ENCODE data around the gene ATP10B.
"Not testable (repeated sequence)": the region's sequence is repeated elsewhere in the genome, so short reads cannot be mapped to it uniquely, and the experiment has no call there.

ATP10B gene, protein sequence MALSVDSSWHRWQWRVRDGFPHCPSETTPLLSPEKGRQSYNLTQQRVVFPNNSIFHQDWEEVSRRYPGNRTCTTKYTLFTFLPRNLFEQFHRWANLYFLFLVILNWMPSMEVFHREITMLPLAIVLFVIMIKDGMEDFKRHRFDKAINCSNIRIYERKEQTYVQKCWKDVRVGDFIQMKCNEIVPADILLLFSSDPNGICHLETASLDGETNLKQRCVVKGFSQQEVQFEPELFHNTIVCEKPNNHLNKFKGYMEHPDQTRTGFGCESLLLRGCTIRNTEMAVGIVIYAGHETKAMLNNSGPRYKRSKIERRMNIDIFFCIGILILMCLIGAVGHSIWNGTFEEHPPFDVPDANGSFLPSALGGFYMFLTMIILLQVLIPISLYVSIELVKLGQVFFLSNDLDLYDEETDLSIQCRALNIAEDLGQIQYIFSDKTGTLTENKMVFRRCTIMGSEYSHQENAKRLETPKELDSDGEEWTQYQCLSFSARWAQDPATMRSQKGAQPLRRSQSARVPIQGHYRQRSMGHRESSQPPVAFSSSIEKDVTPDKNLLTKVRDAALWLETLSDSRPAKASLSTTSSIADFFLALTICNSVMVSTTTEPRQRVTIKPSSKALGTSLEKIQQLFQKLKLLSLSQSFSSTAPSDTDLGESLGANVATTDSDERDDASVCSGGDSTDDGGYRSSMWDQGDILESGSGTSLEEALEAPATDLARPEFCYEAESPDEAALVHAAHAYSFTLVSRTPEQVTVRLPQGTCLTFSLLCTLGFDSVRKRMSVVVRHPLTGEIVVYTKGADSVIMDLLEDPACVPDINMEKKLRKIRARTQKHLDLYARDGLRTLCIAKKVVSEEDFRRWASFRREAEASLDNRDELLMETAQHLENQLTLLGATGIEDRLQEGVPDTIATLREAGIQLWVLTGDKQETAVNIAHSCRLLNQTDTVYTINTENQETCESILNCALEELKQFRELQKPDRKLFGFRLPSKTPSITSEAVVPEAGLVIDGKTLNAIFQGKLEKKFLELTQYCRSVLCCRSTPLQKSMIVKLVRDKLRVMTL (N-terminal part only)

DNA sequence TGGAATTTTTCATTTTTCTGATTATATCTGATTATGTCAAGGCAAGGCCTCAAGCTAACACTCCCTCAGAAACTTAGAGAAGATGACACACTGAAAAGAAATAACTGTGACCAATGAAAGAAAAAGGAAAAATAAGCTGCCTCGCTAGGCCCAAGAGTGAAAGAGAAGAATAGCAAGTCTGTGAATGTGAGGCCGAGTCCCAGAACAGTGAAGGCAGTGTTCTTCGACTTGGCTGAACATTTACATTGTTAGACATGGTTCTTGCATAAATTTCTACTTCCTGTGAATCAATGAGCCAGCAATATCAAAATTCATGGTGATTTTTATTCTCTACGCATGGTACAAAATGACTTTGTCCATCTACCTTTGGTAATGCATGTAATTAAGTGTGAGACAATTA is at the start of gene ATP10B:
TSS of gene ATP10B (minus strand) at position 163 of the 400 bp plus-strand sequence. CDS start 164,137 bp downstream, outside the sequence.
- DNase-seq (ENCODE audit: low spot score): no peak

DNA sequence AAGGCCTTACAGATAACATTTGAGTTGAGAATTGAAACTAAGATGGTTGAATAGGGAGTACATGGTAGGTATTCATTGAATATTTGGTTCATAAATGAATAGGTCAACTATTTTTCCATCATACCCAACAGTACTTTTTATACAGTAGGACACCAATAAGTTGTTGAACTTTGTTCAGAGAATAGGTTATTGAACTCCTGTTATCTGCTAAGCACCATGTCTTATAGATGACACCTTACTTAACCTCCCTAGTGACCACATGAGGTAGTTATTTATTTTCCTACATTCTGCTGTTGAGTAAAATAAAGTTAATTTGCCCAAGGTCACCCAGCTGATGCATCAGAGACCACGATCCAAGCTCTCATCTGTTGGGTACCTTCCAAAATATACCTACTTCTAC is 49.6 kb upstream of the ATP10B start:
- no peak for DNase-seq (ENCODE audit: low spot score)

DNA sequence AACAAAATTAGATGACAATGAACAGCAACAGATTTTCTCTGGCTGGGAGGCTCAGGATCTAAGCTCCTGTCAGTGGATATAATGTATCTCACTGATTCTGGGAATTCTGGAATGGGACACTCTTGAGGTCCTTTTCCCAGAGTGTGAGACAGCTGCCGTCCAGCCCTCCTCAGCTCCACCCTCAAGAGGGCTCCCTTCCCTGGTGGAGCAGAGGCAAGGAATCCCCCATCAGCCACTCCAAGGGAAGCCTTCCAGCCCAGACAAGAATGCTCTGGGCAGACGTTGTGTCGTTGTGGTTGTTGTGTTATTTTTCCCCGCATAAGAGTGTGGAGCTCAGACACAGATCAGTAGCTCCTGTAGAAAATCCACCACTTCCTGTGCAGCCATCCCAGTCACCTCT is 47.7 kb upstream of the ATP10B start:
- DNase-seq (ENCODE audit: low spot score): no peak

DNA sequence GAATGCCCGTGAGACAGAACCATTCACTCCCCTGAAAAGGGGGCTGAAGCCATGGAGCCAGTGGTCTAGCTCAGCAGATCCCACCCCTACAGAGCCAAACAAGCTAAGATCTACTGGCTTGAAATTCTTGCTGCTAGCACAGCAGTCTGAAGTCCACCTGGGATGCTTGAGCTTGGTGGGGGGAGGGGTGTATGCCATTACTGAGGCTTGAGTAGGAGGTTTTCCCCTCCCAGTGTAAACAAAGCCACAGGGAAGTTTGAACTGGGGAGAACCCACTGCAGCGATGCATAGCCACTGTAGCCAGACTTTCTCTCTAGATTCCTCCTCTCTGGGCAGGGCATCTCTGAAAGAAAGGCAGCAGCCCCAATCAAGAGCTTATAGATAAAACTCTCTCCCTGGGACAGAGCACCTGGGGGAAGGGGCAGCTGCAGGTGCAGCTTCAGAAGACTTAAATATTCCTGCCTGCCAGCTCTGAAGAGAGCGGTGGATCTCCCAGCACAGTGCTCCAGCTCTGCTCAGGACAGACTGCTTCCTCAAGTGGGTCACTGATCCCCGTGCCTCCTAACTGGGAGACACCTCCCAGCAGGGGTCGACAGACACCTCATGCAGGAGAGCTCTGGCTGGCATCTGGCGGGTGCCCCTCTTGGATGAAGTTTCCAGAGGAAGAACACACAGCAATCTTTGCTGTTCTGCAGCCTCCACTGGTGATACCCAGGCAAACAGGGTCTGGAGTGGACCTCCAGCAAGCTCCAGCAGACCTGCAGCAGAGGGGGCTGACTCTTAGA is 41.4 kb upstream of the ATP10B start:
- DNase-seq (ENCODE audit: low spot score): not testable (repeated sequence)

GRCh38 chr5:160887780-160888179 is 35.8 kb upstream of the ATP10B start:
- no peak for DNase-seq (ENCODE audit: low spot score)

GRCh38 chr5:160873560-160874200 is 21.7 kb upstream of the ATP10B start:
- DNase-seq (ENCODE audit: low spot score): not testable (repeated sequence)

DNA sequence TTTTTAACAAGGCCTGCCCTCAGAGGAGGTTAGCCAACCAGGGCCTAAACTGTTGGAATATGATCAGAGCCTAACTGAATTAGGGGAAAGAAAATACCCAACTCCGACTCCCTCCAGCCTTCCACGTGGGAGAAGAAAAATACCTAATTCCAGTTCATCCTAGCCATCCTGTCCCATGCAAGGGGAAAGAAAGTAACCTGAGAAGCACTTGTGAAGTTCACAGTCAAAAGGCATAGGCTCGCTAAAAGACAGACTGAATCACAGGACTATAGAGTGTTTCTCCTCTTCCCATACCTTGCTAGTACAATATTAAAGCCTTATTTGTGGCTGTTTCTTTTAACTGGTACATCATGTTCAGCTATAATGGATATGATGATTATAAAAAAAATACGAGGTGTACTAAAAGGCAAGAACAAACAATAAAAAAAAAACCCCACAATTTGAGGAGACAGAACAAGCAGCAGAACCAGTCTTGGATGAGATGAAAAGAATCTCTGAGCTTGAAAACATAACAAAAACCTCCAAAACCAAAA is 18.0 kb upstream of the ATP10B start:
- no peak for DNase-seq (ENCODE audit: low spot score)

- DNase-seq (ENCODE audit: low spot score): no peak
Measured at GRCh38 chr5:160867976-160868375, 16.0 kb upstream of the ATP10B start.

DNA sequence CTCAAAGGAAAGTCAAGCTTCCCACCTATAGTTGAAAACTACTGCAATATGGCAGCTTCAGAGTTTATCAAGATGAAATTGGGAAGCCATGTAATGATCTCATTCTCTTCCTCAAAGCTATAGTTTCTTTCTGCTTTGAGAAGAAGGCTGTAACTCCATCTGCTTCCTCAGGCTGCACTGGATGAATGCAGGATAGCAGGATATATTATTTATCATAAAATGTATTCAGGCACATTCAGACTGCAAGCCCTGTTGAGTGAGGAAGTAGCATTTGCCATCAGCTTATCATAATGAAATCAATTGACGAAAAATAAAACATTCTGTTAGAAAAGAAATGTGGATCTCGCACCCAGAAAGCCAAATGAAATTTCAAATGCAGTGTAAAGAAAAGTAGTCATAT is 560 bp downstream of the ATP10B start:
- no peak for DNase-seq (ENCODE audit: low spot score)

- DNase-seq (ENCODE audit: low spot score): no peak
Measured at GRCh38 chr5:160850421-160850820, 1.6 kb downstream of the ATP10B start.

DNA sequence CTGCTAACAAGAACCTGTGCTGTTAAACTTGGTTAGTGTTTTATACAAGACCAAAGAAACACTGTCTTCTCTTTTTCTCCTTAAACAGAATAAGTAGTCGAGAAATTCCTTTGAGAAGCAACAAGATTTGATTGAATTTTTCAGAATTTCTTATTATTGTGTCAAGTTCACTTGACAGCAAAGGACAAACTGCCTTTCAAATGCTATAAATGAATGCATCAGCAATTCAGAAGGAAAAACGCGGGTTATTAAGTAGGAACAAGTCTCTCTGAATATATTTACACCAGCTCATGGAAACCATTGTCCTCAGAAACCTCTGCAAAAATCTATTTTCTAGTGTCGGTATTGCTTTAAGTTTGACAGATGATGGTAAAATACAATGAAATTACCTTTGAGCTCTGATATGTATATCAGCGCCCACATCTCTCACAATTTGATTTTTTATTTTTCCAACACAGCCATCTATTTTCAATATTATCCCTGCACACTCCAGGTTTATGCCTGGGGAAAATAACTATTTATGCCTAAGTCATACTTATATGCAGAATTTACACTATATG is 4.4 kb downstream of the ATP10B start:
- no peak for DNase-seq (ENCODE audit: low spot score)

DNA sequence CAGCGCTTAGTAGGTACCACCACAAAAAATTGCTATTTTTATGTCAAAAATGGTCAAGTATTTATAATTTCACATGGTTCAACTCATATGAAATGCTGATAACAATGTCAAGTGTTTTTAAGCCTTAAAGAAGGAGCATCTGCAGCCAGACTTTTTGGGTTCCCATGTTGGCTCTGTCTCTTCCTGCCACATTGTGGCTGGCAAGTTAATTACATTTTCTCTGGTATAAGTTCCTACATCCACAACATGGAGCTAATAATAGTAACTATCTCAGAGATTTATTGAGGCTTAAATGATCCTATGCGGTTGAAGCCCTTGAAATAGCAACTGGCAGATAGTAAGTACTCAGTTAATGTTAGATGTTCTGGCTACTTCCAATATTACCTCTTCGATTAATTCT is 5.4 kb downstream of the ATP10B start:
- no peak for DNase-seq (ENCODE audit: low spot score)

GRCh38 chr5:160844177-160844576 is 7.8 kb downstream of the ATP10B start:
- DNase-seq (ENCODE audit: low spot score): no peak

DNA sequence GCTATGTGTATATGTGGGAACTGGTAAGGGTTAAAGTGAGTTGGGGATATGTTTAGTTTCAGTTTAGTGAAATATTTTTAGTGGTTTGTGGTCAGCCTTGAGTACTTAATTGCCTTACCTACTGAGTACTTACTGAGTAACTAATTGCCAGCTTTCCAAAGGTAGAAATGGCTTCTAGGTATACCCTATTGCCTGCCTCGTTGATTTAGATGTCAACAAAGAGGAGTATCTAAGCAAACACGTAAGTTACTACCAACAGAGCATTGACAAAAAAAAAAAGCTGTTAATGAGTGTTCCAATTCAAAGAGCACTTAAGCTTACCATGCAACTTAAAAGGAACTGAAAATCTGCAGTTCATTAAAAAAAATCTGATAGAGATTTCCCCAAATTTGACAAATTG is 8.8 kb downstream of the ATP10B start:
- no peak for DNase-seq (ENCODE audit: low spot score)

DNA sequence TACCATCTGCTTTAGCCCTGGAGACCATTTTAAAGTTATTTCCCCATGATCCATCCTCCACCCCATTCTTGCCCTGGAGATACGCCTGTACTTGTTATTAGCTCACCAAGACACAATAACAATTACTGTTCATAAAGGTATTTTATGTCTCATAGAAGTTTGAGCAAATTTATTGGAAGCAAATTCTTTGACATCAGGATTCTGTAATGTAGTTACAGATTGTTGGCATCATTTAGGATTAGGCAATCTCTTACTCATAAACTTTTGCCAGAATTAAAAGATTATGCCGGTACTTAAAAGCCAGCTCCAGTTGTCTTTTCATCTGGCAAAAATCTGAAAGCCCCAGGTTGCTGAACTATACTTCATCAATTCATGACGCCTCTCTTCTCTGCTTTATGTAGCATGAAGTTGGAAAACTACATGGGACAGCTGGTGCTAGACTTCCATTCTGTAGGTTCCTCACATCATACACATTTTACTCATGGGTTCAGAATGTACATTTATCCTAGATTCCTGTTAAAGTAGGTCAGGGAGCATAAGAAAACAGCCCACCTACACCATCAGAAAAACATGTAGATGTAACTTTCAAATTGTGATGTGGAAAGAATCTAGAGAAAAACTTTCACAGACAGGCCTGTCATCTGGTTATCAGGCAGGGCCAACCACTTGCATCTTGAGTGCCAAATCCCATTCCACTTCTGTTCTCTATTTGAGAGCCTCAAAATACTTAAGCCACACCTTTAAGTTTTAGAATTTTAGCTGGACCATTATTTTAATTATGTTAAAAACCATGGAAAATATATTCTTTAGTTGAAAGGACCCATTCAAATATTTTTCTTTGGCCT is 14.0 kb downstream of the ATP10B start:
- no peak for DNase-seq (ENCODE audit: low spot score)

GRCh38 chr5:160837211-160837610 is 14.8 kb downstream of the ATP10B start:
- no peak for DNase-seq (ENCODE audit: low spot score)

- no peak for DNase-seq (ENCODE audit: low spot score)
Measured at GRCh38 chr5:160835818-160836528, 16.0 kb downstream of the ATP10B start.

DNA sequence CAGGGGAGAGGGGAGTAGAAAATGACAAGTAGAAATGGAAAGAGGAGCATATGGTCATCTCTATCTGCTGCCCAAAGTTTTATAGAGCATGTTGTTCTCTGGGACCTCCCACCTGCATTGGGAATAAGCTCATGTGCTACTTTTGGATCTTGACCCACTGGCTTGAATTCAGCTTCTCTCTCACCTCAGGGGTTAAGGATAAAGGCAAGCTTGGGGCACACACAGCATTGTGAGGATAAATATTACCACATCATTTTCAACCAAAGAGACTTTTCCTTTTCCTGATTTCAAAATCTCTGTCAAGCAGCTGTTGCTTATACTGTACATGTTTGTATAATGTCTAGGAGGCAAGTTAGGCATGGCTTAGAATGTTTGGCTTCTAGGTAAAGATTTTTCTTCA is 16.6 kb downstream of the ATP10B start:
- DNase-seq (ENCODE audit: low spot score): no peak

DNA sequence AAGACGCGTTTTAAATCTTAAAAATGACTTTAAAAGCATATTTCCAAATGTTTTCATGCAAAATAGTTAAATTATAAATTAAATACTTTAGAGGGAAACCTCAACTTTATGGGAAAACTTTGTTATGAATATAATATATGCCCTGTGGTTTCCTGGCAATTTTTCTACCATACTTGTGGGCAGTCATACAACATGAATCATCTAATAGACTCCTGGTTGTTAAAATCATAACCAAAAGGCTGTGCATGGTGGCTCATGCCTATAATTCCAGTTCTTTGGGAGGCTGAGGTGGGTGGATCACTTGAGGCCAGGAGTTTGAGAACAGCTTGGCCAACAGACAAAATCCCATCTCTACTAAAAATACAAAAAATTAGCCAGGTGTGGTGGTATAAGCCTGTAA is 18.2 kb downstream of the ATP10B start:
- no peak for DNase-seq (ENCODE audit: low spot score)

Measured in hematopoietic multipotent progenitor cell treated with erythropoietin and hydrocortisone succinate and interleukin-3 and kit ligand, for 17 days (in vitro differentiated cells).